ENCODE data around the gene STAC3.

Gene STAC3

DNA sequence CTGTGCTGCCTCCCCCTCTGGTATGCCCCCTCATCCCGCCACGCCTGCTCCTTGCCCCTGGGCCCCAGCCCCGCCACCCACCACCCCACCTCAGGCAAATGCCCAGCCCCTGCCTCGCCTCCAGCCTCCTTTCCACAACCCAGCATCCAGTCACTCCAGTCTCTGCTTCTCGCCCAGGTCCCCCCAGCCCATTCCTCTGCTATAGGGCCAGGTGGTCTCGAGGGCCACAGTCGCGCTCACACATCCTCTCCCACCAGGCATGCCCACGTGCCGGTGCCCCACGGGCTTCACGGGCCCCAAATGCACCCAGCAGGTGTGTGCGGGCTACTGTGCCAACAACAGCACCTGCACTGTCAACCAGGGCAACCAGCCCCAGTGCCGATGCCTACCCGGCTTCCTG, 40.5 kb downstream of the STAC3 start:
- no peak for DNase-seq

DNA sequence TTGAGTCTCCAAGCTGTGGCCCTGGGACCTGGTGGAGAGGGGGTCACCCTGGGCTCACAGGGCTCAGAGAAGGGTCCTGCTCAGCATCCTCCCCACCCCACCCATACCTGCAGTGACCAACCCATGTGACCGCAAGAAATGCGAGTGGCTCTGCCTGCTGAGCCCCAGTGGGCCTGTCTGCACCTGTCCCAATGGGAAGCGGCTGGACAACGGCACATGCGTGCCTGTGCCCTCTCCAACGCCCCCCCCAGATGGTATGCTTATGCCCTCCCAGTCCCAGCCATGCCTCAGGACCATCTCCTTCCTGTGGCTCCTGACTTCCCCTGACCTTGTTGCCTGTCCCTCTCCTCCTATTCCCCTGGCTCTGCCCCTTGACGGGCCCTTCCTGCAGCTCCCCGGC, 41.1 kb downstream of the STAC3 start:
- no peak for DNase-seq

GRCh38 chr12:57208631-57209282, 42.2 kb downstream of the STAC3 start:
- DNase-seq = no peak

DNA sequence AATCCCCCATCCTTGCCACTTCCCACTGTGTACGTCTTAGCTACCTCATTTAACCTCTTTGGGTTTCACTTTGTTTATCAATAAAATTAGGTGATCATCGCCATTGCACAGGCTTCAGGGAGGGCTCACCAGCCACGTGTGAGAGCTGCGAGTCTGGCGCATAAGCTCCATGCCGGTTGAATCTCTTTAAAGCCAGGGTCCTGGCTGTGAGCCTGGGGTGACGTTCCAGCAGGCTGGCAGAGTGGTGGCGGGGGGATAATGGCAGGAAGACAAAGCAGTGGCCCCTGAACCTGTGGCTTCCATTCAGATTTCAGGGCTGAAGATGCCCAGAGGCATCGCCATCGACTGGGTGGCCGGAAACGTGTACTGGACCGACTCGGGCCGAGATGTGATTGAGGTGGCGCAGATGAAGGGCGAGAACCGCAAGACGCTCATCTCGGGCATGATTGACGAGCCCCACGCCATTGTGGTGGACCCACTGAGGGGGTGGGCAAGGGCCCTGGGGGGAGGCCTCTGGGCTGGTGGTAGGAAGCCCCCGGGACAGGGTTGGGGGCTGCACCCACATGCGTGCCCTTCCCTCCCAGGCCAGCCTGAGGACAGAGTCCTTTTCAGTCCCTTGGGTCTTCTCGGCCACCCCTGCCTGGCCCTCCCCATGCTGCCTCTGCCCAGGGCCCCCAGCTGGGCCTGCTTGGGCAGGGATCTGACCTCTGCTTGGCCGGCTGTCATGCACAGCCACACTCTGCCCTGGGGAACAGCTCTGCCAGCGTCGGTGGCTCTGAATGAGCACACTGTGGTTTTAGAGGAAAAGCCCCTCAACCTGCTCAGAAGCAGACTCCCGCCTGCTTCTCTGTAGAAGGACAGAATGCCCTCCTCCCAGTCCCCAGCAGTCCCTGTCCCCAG, 43.0 kb downstream of the STAC3 start:
- no peak for DNase-seq

- no peak for DNase-seq
Observed at GRCh38 chr12:57205931-57206330, 45.1 kb downstream of the STAC3 start.

DNA sequence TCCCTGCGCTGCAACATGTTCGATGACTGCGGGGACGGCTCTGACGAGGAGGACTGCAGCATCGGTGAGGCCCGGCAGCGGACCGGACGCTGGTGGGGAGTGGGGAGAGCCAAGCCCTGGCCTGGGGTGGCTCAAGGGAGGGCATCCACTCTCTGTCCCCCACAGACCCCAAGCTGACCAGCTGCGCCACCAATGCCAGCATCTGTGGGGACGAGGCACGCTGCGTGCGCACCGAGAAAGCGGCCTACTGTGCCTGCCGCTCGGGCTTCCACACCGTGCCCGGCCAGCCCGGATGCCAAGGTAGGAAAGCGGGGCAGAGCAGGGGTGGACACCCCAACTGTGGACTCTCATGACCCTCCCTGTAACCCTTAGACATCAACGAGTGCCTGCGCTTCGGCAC, 45.8 kb downstream of the STAC3 start:
- no peak for DNase-seq

DNA sequence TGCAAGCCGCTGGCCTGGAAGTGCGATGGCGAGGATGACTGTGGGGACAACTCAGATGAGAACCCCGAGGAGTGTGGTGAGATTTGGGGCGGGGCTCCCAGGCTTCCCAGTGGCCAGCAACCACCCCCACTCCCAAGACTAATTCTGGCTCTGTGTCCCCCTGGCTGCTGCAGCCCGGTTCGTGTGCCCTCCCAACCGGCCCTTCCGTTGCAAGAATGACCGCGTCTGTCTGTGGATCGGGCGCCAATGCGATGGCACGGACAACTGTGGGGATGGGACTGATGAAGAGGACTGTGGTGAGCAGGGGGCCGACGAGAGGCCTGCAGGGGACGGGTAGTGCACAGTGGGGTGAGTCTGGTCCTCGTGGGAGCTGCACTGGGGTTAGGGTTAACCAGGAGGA, 46.5 kb downstream of the STAC3 start:
- DNase-seq = no peak

DNA sequence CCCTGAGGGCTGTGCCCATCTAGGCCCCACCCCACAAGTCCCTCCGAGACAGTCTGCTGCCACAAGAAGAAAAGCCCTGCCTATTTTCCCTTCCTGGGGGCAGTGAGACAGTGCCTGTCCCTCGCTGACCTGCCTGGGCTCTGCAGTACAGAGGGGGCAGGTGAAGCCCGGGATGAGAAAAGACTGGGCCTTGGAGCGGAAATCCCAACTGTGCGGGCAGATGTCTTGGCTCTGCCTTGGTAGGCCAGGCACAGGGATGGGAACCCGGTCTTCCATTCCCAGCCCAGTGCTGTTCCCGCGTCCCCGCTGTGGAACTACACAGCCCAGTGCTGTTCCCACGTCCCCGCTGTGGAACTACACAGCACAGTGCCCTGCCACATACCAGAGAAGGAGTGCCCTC, 47.2 kb downstream of the STAC3 start:
- no peak for DNase-seq

DNA sequence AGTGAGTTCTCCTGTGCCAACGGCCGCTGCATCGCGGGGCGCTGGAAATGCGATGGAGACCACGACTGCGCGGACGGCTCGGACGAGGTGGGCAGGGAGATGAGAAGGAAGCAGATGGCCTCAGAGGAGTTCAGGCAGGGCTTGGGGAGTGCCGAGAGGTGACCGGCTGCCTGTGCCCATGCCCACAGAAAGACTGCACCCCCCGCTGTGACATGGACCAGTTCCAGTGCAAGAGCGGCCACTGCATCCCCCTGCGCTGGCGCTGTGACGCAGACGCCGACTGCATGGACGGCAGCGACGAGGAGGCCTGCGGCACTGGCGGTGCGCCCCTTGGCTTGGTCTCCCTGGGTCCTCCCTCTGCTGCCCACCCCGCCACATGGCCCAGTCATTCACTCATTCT, 47.8 kb downstream of the STAC3 start:
- DNase-seq = no peak

GRCh38 chr12:57202321-57202720, 48.7 kb downstream of the STAC3 start:
- DNase-seq = no peak

DNA sequence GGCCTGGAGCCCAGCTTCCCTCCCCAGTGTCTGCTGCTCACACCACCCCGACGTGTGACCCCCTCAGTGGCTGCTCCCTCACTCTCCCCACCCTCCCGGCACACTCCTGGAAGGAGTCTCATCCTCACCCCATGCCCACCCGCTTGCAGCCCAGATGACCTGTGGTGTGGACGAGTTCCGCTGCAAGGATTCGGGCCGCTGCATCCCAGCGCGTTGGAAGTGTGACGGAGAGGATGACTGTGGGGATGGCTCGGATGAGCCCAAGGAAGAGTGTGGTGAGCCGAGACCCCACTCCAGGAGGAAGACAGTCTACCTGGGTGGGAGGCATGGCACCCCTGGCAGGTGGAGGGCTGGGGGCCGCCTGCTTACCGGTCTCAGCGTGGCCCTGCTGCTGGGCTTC, 49.4 kb downstream of the STAC3 start:
- no peak for DNase-seq

GRCh38 chr12:57201219-57201618, 49.8 kb downstream of the STAC3 start:
- no peak for DNase-seq

DNA sequence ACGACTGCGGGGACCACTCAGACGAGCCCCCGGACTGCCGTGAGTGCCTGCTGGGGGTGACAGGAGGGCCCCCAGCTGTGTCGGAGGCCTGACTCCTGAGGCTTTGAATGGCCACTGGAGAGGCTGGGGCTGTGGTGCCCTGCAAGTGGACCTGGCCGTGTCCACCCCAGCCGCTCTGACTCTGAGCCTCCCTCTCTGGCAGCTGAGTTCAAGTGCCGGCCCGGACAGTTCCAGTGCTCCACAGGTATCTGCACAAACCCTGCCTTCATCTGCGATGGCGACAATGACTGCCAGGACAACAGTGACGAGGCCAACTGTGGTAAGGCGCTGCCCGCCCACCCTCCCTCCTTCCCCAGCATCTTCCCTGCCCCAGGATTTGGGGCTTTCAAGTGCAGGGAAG, 50.5 kb downstream of the STAC3 start:
- no peak for DNase-seq

DNA sequence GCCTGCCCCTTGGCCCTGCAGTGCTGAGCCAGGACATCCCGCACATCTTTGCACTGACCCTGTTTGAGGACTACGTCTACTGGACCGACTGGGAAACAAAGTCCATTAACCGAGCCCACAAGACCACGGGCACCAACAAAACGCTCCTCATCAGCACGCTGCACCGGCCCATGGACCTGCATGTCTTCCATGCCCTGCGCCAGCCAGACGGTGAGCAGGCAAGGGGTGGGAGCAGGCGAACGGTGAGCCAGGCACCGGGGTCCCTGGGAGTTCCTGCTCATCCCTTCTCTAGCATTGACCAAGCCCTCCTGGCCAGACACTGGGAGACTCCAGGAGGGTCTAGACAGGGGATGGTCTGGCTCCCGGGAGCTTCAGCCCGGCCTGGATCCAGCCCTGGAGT, 51.8 kb downstream of the STAC3 start:
- no peak for DNase-seq

DNA sequence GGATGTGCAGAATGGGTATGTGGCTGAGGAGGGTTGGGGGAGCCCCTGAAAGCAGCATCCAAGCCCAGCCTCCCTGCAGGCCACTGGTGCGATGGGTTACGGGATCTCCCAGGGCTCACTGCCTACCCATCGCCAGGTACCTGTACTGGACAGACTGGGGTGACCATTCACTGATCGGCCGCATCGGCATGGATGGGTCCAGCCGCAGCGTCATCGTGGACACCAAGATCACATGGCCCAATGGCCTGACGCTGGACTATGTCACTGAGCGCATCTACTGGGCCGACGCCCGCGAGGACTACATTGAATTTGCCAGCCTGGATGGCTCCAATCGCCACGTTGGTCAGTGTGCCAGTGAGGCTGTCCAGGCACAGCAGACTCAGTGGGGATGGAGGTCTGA, 52.7 kb downstream of the STAC3 start:
- no peak for DNase-seq

DNA sequence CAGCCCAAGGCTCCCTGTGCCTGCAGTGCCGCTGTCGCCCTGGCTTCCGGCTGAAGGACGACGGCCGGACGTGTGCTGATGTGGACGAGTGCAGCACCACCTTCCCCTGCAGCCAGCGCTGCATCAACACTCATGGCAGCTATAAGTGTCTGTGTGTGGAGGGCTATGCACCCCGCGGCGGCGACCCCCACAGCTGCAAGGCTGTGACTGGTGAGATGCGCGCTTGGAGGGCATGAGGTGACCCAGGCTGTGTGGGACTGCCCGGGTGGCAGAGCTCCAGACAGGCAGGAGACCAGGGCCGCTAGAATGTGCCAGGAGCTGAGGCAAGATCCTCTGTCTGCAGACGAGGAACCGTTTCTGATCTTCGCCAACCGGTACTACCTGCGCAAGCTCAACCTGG, 54.0 kb downstream of the STAC3 start:
- DNase-seq = no peak

- no peak for DNase-seq
Observed at GRCh38 chr12:57196439-57196838, 54.5 kb downstream of the STAC3 start.

DNA sequence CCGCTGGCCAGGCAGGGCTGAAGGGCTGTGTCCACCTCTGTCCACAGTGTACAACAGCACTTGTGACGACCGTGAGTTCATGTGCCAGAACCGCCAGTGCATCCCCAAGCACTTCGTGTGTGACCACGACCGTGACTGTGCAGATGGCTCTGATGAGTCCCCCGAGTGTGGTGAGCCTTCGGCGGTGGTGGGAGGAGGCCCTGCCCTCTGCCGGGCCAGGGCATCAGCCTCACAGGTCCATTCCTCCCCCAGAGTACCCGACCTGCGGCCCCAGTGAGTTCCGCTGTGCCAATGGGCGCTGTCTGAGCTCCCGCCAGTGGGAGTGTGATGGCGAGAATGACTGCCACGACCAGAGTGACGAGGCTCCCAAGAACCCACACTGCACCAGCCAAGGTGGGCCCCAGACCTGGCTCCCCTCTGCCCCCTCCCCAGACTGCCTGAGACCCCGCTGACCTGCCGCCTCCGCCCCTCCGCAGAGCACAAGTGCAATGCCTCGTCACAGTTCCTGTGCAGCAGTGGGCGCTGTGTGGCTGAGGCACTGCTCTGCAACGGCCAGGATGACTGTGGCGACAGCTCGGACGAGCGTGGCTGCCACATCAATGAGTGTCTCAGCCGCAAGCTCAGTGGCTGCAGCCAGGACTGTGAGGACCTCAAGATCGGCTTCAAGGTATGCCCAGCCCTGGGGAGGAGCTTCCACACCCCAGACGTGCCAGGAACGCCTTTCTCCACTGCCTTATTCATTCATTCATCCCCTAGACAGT, 55.2 kb downstream of the STAC3 start:
- no peak for DNase-seq

- no peak for DNase-seq
Observed at GRCh38 chr12:57195186-57195585, 55.8 kb downstream of the STAC3 start.

DNA sequence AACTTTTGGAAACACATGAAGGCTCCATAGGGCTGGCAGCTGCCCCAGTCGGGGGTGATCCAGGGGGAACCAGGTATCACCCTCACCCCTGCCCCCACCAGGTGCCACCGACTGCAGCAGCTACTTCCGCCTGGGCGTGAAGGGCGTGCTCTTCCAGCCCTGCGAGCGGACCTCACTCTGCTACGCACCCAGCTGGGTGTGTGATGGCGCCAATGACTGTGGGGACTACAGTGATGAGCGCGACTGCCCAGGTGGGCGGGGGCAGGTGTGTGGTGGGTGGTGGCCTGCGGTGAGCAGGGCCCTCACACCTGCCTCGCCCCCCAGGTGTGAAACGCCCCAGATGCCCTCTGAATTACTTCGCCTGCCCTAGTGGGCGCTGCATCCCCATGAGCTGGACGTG, 56.7 kb downstream of the STAC3 start:
- DNase-seq = no peak

DNA sequence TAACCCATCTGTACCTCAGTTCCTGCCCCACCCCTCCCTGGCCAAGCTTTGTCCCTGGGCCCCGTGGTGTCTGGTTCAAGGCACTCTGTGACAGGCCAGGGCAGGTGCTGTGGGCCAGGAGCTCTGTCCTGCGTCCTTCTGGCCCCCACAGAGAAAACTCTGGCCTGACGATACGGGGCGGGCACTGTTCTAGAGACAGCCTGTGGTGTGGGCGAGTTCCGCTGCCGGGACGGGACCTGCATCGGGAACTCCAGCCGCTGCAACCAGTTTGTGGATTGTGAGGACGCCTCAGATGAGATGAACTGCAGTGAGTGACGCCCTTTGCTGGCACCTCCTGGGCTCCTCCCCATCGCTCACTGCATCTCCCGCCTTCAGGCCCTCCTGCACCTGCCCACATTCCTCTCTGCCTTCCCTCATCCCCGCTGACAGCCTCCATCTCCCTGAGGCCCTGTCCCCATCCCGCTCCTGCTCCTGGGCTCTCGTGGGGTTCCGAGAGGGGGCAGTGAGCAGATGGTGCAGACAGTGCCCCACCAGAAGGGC, 57.2 kb downstream of the STAC3 start:
- DNase-seq = no peak

Data from NCI-H345 (cell line).